Peyer's patch (tissue), 4 donors: ENCODE results near the gene HSD17B11. TPM values are rescaled to one million over a fixed set of nuclear protein-coding genes. Genes with fewer than 3 reads are reported as not detected.

Experiments
- DNase-seq, 3 donors: peaks; one replicate each; pipeline ENCODE4 v3.0.0-alpha.2; 2017 to 2019
- H3K27ac ChIP-seq, 4 donors: fragments of 200-600 bp; sonication (generic); one replicate each; pipeline ENCODE4 v1.5.1; 2016 to 2019
- H3K27me3 ChIP-seq, 2 donors: fragments of 200-600 bp; sonication (generic); one replicate each; pipeline ENCODE4 v1.5.1; 2019
- H3K36me3 ChIP-seq, 3 donors: fragments of 200-600 bp; sonication (generic); one replicate each; pipeline ENCODE4 v1.5.1; 2016 to 2019
- H3K4me1 ChIP-seq, 4 donors: fragments of 200-600 bp; sonication (generic); one replicate each; pipeline ENCODE4 v1.5.1; 2016 to 2019
- H3K4me3 ChIP-seq, 4 donors: fragments of 200-600 bp; sonication (generic); 1 replicate in 3 of 4; 2 replicates in 1 of 4; pipeline ENCODE4 v1.5.1; 2016 to 2019; ENCODE audit warnings: mild to moderate bottlenecking in 1 of 4
- H3K9me3 ChIP-seq, 4 donors: fragments of 200-600 bp; sonication (generic); one replicate each; pipeline ENCODE4 v1.5.1; 2016 to 2019; ENCODE audit warnings: mild to moderate bottlenecking in 1 of 4
- POLR2A ChIP-seq, 2 donors: fragments of 450-650 bp; IDR thresholded peaks; one replicate each; pipeline ENCODE4 v1.5.1; 2017; ENCODE audit warnings: antibody characterized with exemption in 2 of 2, mild to moderate bottlenecking in 2 of 2, moderate library complexity in 2 of 2
- total RNA-seq, 4 donors: library from RNA; depleted of rRNA; stranded (reverse); fragments of >200 nt; gene quantifications; one replicate each; pipeline ENCODE4 v1.1.0, GENCODE V29; 2016
- TF ChIP-seq, protein P1 (sequence below), 6 experiments: fragments of 450-650 bp in 4 of 6; fragments of 200-600 bp in 2 of 6; sonication (generic) in 1 of 6; IDR thresholded peaks; one replicate each; pipeline ENCODE4 v1.5.1; 2017 to 2019; ENCODE audit warnings: antibody characterized with exemption in 6 of 6, mild to moderate bottlenecking in 3 of 6, moderate library complexity in 1 of 6

Gene HSD17B11
- total RNA-seq, 4 donors from 2014 or later, result 81.7 to 873 (median 330) TPM

DNA sequence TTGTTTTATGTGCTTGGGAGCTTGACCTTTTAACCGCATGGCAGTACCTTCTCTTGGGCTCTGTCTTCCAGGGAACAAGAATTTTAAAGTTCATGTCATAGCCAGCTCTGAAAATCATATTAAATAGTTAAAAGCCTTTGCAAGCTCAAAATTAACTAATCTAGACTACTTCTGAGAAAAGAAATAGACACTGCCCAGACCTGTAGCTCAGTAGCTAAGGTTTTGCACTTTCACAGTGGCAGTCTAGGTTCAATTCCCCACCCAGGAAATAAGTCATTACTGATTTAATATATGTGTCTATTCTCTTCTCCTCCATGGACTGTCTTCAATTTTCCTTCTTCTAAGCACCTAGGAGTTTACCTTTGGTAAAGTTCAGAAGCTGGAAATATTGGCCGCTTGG, 27.4 kb downstream of the HSD17B11 start:
- Histone ChIP-seq H3K27me3 (no peaks in the 10 kb centered on the region), H3K4me1 (no peaks in the 10 kb centered on the region), H3K36me3 (peaks cover 0 to 96% (median 3%) of the 10 kb centered on the region in 3 donors), H3K4me3 (no peak overlapping the region), H3K9me3 (no peaks in the 10 kb centered on the region), H3K27ac (no peak overlapping the region)
- TF ChIP-seq, protein P1, sequence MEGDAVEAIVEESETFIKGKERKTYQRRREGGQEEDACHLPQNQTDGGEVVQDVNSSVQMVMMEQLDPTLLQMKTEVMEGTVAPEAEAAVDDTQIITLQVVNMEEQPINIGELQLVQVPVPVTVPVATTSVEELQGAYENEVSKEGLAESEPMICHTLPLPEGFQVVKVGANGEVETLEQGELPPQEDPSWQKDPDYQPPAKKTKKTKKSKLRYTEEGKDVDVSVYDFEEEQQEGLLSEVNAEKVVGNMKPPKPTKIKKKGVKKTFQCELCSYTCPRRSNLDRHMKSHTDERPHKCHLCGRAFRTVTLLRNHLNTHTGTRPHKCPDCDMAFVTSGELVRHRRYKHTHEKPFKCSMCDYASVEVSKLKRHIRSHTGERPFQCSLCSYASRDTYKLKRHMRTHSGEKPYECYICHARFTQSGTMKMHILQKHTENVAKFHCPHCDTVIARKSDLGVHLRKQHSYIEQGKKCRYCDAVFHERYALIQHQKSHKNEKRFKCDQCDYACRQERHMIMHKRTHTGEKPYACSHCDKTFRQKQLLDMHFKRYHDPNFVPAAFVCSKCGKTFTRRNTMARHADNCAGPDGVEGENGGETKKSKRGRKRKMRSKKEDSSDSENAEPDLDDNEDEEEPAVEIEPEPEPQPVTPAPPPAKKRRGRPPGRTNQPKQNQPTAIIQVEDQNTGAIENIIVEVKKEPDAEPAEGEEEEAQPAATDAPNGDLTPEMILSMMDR (IDR thresholded peaks at IDR 0.05), result no peak
- no peak for TF ChIP-seq POLR2A (IDR thresholded peaks at IDR 0.05)
- DNase-seq, result no peak

DNA sequence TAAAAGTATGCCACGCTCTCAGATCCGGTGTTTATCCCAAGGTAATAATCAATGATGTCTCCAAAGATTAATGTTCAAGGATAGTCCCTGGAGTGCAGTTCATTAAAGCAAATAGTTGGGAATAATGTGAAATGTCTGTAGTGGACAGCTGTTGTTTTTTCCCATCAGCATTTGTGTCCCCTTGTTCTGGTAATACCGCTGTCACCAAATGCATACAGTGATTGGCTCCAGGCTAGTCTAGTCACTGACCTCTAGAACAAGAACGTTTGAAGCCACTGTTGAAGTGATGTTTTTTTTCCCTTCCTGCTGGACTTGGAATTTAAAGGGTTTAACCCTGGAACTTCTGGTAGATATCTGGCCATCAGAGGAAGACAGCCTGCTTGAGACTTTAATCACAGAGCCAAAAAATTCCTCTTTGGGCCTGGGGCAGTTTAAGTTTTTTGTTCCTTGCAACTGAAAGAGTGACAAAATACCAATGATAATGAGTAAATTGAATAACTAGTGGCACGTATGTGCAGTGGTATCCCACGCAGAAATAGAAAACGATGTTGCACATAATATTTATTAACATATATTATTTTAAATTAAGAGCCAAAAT, 30.6 kb downstream of the HSD17B11 start:
- Histone ChIP-seq H3K27me3 (no peaks in the 10 kb centered on the region), H3K4me1 (no peaks in the 10 kb centered on the region), H3K4me3 (no peak overlapping the region), H3K36me3 (peaks cover 0 to 91% (median 5%) of the 10 kb centered on the region in 3 donors), H3K9me3 (no peaks in the 10 kb centered on the region), H3K27ac (no peak overlapping the region)
- TF ChIP-seq, protein P1 (IDR thresholded peaks at IDR 0.05), result no peak
- no peak for TF ChIP-seq POLR2A (IDR thresholded peaks at IDR 0.05)
- no peak for DNase-seq

DNA sequence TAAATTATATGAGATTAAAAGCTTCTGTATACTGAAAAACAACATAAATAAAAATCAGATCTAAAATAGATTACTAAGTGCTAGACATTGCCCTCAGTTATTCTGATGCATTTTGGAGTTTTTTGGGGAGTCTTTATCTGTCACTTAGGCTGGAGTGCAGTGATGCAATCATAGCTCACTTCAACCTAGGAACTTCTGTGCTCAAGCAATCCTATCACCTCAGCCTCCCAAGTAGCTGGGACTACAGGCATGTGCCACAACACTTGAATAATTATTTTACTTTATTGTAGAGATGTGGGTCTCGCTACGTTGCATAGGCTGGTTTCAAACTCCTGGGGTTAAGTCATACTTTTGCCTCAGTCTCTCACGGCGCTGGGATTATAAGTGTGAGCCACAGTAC, 31.7 kb downstream of the HSD17B11 start:
- Histone ChIP-seq H3K27me3 (no peaks in the 10 kb centered on the region), H3K4me1 (peaks cover 0 to under 1% (median 0%) of the 10 kb centered on the region in 4 donors), H3K9me3 (no peaks in the 10 kb centered on the region), H3K27ac (no peak overlapping the region), H3K36me3 (peaks cover 0 to 91% (median 5%) of the 10 kb centered on the region in 3 donors), H3K4me3 (no peak overlapping the region)
- no peak for TF ChIP-seq POLR2A (IDR thresholded peaks at IDR 0.05)
- TF ChIP-seq, protein P1 (IDR thresholded peaks at IDR 0.05), result no peak
- no peak for DNase-seq

DNA sequence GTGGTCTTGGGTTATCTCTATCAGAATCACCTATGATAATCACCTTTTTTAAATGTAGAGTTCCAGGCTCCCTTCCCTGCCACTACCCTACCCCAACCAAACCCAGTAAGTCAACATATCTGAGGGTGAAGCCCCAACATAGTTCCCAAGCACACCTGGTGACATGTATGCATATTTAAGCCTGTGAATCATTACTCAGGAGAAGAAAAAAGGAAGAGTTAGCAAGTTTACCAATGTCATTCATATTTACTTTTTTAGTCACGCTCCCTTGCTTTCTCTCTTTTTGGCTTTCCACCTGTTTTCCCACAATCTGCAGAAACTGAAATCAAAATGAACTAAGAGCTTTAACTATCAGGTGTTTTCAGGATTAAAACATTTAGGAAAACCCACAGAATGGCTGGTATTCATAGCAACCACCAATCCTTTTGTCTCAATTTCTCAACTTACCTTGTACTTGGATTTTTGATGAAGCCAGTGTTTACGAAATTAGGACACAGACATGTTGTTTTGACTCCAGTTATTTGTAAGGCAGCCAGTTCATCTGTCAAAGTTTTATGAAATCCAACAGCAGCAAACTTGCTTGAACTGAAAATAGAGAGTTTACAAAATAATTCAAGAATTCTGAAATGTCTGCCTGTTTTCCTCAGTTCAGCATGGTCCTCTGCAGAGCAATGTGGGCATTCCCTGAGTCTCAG, 34.0 kb downstream of the HSD17B11 start:
- TF ChIP-seq, protein P1 (IDR thresholded peaks at IDR 0.05), result no peak
- no peak for TF ChIP-seq POLR2A (IDR thresholded peaks at IDR 0.05)
- Histone ChIP-seq H3K27me3 (no peaks in the 10 kb centered on the region), H3K4me3 (no peak overlapping the region), H3K36me3 (peaks cover 0 to 82% (median 5%) of the 10 kb centered on the region in 3 donors), H3K9me3 (no peaks in the 10 kb centered on the region), H3K4me1 (peaks cover 0 to 3% (median 0%) of the 10 kb centered on the region in 4 donors), H3K27ac (no peak overlapping the region)
- no peak for DNase-seq

DNA sequence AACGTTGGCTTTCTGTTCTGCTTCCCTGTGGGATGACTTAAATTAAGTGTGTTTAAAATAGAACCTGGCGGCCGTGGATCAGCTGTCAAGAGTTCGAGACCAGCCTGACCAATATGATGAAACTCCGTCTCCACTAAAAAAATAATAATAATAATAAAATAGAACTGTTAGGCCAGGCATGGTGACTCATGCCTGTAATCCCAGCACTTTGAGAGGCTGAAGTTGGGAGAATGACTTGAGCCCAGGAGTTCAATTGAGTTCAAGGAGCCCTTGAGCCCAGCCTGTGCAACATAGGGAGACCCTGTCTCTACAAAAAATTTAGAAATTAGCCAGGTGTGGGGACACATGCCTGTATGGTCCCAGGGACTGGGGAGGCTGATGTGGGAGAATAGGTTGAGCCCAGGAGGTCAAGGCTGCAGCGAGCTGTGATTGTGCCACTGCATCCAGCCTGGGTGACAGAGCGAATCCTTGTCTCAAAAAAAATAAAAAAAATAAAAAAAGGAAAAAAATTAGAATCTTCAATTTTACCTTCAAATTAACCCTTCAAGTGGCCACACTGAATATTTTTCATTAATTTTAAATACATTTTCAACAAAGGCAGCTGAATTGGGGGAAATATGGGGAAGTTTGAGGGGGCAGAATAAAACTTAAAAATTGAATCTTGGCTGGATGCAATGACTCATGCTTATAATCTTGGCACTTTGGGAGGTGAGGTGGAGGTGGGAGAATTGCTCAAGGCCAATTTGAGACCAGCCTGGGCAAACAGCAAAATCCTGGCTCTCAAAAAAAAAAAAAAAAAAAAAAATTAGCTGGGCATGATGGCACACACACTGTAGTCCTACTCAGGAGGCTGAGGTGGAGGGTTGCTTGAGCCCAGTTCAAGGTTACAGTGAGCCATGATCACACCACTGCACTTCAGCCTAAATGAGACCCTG, 36.6 kb downstream of the HSD17B11 start:
- Histone ChIP-seq H3K9me3 (no peaks in the 10 kb centered on the region), H3K27ac (no peak overlapping the region), H3K4me1 (peaks cover 0 to 3% (median 0%) of the 10 kb centered on the region in 4 donors), H3K4me3 (no peak overlapping the region), H3K27me3 (no peaks in the 10 kb centered on the region), H3K36me3 (peaks cover 0 to 61% (median 5%) of the 10 kb centered on the region in 3 donors)
- DNase-seq, result no peak
- TF ChIP-seq, protein P1 (IDR thresholded peaks at IDR 0.05), result no peak
- no peak for TF ChIP-seq POLR2A (IDR thresholded peaks at IDR 0.05)
